ENCODE results near the gene ATMIN.

Gene ATMIN

GRCh38 chr16:81035398-81035974 is at the start of gene ATMIN:
TSS of gene ATMIN (plus strand) at chr16:81035842. CDS start at chr16:81035871, 29 bp downstream.
- peak; percentile 86 to 89 for DNase-seq

GRCh38 chr16:80986557-80986956 is 49.1 kb upstream of the ATMIN start:
- DNase-seq = no peak

- DNase-seq = no peak
These were observed 46.9 kb upstream of the ATMIN start for GRCh38 chr16:80988756-80989155.

- DNase-seq = no peak
These were observed 45.8 kb upstream of the ATMIN start for GRCh38 chr16:80989801-80990200.

GRCh38 chr16:80990577-80990976 is 45.1 kb upstream of the ATMIN start:
- DNase-seq = no peak

- DNase-seq = no peak
These were observed 44.7 kb upstream of the ATMIN start for GRCh38 chr16:80990978-80991377.

- DNase-seq = no peak
These were observed 43.7 kb upstream of the ATMIN start for GRCh38 chr16:80991792-80992430.

- no peak for DNase-seq
These were observed 42.9 kb upstream of the ATMIN start for GRCh38 chr16:80992676-80993293.

- DNase-seq = no peak
These were observed 42.3 kb upstream of the ATMIN start for GRCh38 chr16:80993307-80993706.

GRCh38 chr16:80993834-80994233 is 41.8 kb upstream of the ATMIN start:
- no peak for DNase-seq

GRCh38 chr16:80994451-80994850 is 41.2 kb upstream of the ATMIN start:
- DNase-seq = no peak

- DNase-seq = no peak
These were observed 38.9 kb upstream of the ATMIN start for GRCh38 chr16:80996688-80997138.

- no peak for DNase-seq
These were observed 38.4 kb upstream of the ATMIN start for GRCh38 chr16:80997139-80997798.

GRCh38 chr16:80997964-80998620 is 37.5 kb upstream of the ATMIN start:
- DNase-seq = no peak

- no peak for DNase-seq
These were observed 34.8 kb upstream of the ATMIN start for GRCh38 chr16:81000873-81001272.

- no peak for DNase-seq
These were observed 34.3 kb upstream of the ATMIN start for GRCh38 chr16:81001330-81001729.

GRCh38 chr16:81003064-81003463 is 32.6 kb upstream of the ATMIN start:
- no peak for DNase-seq

GRCh38 chr16:81003610-81004460 is 31.8 kb upstream of the ATMIN start:
- no peak for DNase-seq

GRCh38 chr16:81004646-81005353 is 30.8 kb upstream of the ATMIN start:
- peak; percentile 16 to 33 for DNase-seq

- no peak for DNase-seq
These were observed 30.0 kb upstream of the ATMIN start for GRCh38 chr16:81005610-81006161.

GRCh38 chr16:81006211-81006812 is 29.3 kb upstream of the ATMIN start:
- peak; percentile 65 to 66 for DNase-seq

All from stimulated activated CD4-positive, alpha-beta T cell treated with anti-CD3 and anti-CD28 coated beads, Interleukin-2, amount 100 ng/mL, for 48 hours (primary cell).